IPS-NIHi11 (cell line): ENCODE data around the gene MROH2A.

Experiments
- DNase-seq: peaks from one replicate; pipeline ENCODE4 v3.0.0; 2012; ENCODE audit warnings: mixed read lengths, low spot score

MROH2A gene

GRCh38 chr2:233838726-233839446 is 60.8 kb downstream of the MROH2A start:
- DNase-seq = no peak

GRCh38 chr2:233839447-233839820 is 61.3 kb downstream of the MROH2A start:
- DNase-seq = no peak

GRCh38 chr2:233840520-233840919 is 62.4 kb downstream of the MROH2A start:
- DNase-seq = no peak

GRCh38 chr2:233841183-233841582 is 63.1 kb downstream of the MROH2A start:
- DNase-seq = no peak

- no peak for DNase-seq
Measured at GRCh38 chr2:233844064-233844807, 66.1 kb downstream of the MROH2A start.

GRCh38 chr2:233844836-233845235 is 66.7 kb downstream of the MROH2A start:
- DNase-seq = no peak

- DNase-seq = no peak
Measured at GRCh38 chr2:233845301-233846060, 67.4 kb downstream of the MROH2A start.

GRCh38 chr2:233846387-233847247 is 68.5 kb downstream of the MROH2A start:
- DNase-seq = no peak

- DNase-seq = no peak
Measured at GRCh38 chr2:233847248-233847898, 69.2 kb downstream of the MROH2A start.

- DNase-seq = no peak
Measured at GRCh38 chr2:233848276-233848675, 70.1 kb downstream of the MROH2A start.

- no peak for DNase-seq
Measured at GRCh38 chr2:233849607-233850271, 71.6 kb downstream of the MROH2A start.

- DNase-seq = no peak
Measured at GRCh38 chr2:233850745-233851144, 72.6 kb downstream of the MROH2A start.

GRCh38 chr2:233851169-233851568 is 73.0 kb downstream of the MROH2A start:
- DNase-seq = no peak

- no peak for DNase-seq
Measured at GRCh38 chr2:233852056-233852455, 73.9 kb downstream of the MROH2A start.

- DNase-seq = no peak
Measured at GRCh38 chr2:233853353-233853752, 75.2 kb downstream of the MROH2A start.

- no peak for DNase-seq
Measured at GRCh38 chr2:233853883-233854240, 75.7 kb downstream of the MROH2A start.

- peak; percentile 99 for DNase-seq
Measured at GRCh38 chr2:233854241-233854981, 76.3 kb downstream of the MROH2A start, which contains the start of gene HJURP. Gene HJURP, minus strand, starts transcription at chr2:233854535. Its CDS starts 35 bp downstream, at chr2:233854500.

GRCh38 chr2:233855345-233855744 is 77.2 kb downstream of the MROH2A start:
- no peak for DNase-seq

- DNase-seq = no peak
Measured at GRCh38 chr2:233856184-233856583, 78.1 kb downstream of the MROH2A start.
